Osteoblast (primary cell): ENCODE results near the gene MMS22L. TPM values are rescaled to one million over a fixed set of nuclear protein-coding genes. Genes with fewer than 3 reads are reported as not detected.

Experiments
- DNase-seq: peaks from one replicate; pipeline ENCODE4 v3.0.0; 2011; ENCODE audit warnings: low spot score, mixed read lengths; ENCODE audit not compliant: insufficient read length; ENCODE audit errors: missing footprints
- H2AFZ ChIP-seq: 2 replicates; pipeline ENCODE4 v1.6.0; 2011; ENCODE audit warnings: mild to moderate bottlenecking, low read length
- H3K27ac ChIP-seq: 2 replicates; pipeline ENCODE4 v1.5.1; 2011; ENCODE audit warnings: mild to moderate bottlenecking, low read depth, low read length, moderate library complexity
- H3K27me3 ChIP-seq: 2 replicates; pipeline ENCODE4 v1.6.0; 2012; ENCODE audit warnings: mild to moderate bottlenecking, control low read depth, inconsistent platforms, low read length, moderate library complexity; ENCODE audit not compliant: insufficient read depth
- H3K36me3 ChIP-seq: 2 replicates; pipeline ENCODE4 v1.5.1; 2011; ENCODE audit warnings: mild to moderate bottlenecking, low read length, control low read depth, moderate library complexity; ENCODE audit not compliant: insufficient read depth
- H3K4me1 ChIP-seq: 2 replicates; pipeline ENCODE4 v1.5.1; 2011; ENCODE audit warnings: mild to moderate bottlenecking, low read length, control low read depth, moderate library complexity; ENCODE audit not compliant: insufficient read depth
- H3K4me2 ChIP-seq: 2 replicates; pipeline ENCODE4 v1.6.0; 2011; ENCODE audit warnings: mild to moderate bottlenecking, low read length; ENCODE audit not compliant: insufficient read depth
- H3K4me3 ChIP-seq: fragments of 200-600 bp; sonication (generic); 3 replicates; pipeline ENCODE4 v1.5.1; 2012; ENCODE audit warnings: mild to moderate bottlenecking, low read length, inconsistent platforms; ENCODE audit not compliant: insufficient read depth
- H3K79me2 ChIP-seq: 2 replicates; pipeline ENCODE4 v1.6.0; 2012; ENCODE audit warnings: mild to moderate bottlenecking, low read length, control low read depth, inconsistent platforms; ENCODE audit not compliant: insufficient read depth
- H3K9me3 ChIP-seq: 2 replicates; pipeline ENCODE4 v1.5.1; 2011; ENCODE audit warnings: low read depth, low read length, control low read depth
- H4K20me1 ChIP-seq: 2 replicates; pipeline ENCODE4 v1.6.0; 2012; ENCODE audit warnings: mild to moderate bottlenecking, low read length, control low read depth; ENCODE audit not compliant: insufficient read depth
- CTCF ChIP-seq: IDR thresholded peaks from 2 replicates; pipeline ENCODE4 v1.5.1; 2011; ENCODE audit warnings: mild to moderate bottlenecking, low read depth, low read length, moderate library complexity; ENCODE audit errors: extremely low read depth
- total RNA-seq: library from RNA; depleted of rRNA; stranded (reverse); fragments of >200 nt; gene quantifications from 2 replicates; pipeline ENCODE4 v1.2.3, GENCODE V29; 2012

MMS22L gene
- total RNA-seq, 1 donor, result 11.9 TPM

GRCh38 chr6:97218912-97219311 lies 64.1 kb downstream of the MMS22L start:
- Histone ChIP-seq H3K79me2 (no peaks in the 10 kb centered on the region), H3K36me3 (no peaks in the 10 kb centered on the region), H2AFZ (no peak overlapping the region), H3K27ac (no peak overlapping the region), H4K20me1 (no peaks in the 10 kb centered on the region), H3K4me3 (no peak overlapping the region), H3K4me1 (peaks cover 14% of the 10 kb centered on the region), H3K9me3 (no peaks in the 10 kb centered on the region), H3K27me3 (no peaks in the 10 kb centered on the region), H3K4me2 (no peak overlapping the region)
- no peak for DNase-seq
- TF ChIP-seq CTCF, result no peak

- peak overlapping the region; percentile 44 for H2AFZ ChIP-seq
Observed at GRCh38 chr6:97215157-97215769, 67.8 kb downstream of the MMS22L start.

DNA sequence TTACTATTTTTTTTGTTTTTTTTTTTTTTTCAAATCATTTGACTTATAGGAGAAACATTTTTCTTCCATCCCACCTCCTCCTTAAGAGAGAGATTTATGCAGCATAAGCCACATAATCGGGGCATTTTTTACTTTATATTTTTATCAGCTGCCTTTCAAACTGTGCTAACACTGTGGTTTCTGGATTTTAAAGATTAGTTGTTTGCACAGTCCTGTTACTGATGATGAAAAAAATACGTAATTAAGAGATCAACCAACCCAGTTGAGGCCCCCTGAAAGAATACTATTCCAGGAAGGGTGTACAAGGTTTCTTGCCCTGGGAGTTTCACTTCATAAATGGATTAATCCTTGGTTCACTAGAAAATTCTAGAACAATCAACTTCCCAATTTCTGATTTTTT lies 68.3 kb downstream of the MMS22L start:
- TF ChIP-seq CTCF, result no peak
- DNase-seq, result no peak
- no peak overlapping the region for H3K4me3 ChIP-seq
- no peaks in the 10 kb centered on the region for H3K79me2 ChIP-seq
- H3K27ac ChIP-seq, result no peak overlapping the region
- no peak overlapping the region for H2AFZ ChIP-seq
- H4K20me1 ChIP-seq, result no peaks in the 10 kb centered on the region
- H3K36me3 ChIP-seq, result no peaks in the 10 kb centered on the region
- H3K4me2 ChIP-seq, result no peak overlapping the region
- no peaks in the 10 kb centered on the region for H3K9me3 ChIP-seq
- H3K27me3 ChIP-seq, result no peaks in the 10 kb centered on the region
- H3K4me1 ChIP-seq, result peaks cover 4% of the 10 kb centered on the region

More at GRCh38 chr6:97215157-97215769, 67.8 kb downstream of the MMS22L start:
- peak; percentile 68 for TF ChIP-seq CTCF
- DNase-seq, result peak; percentile 11
- Histone ChIP-seq H3K4me2 (peak overlapping the region; percentile 51), H3K9me3 (no peaks in the 10 kb centered on the region), H3K27ac (no peak overlapping the region), H3K27me3 (no peaks in the 10 kb centered on the region), H3K4me3 (no peak overlapping the region), H3K79me2 (no peaks in the 10 kb centered on the region), H3K36me3 (no peaks in the 10 kb centered on the region), H4K20me1 (no peaks in the 10 kb centered on the region), H3K4me1 (peaks cover 4% of the 10 kb centered on the region)

GRCh38 chr6:97207383-97207782 lies 75.6 kb downstream of the MMS22L start:
- Histone ChIP-seq H3K79me2 (no peaks in the 10 kb centered on the region), H3K4me2 (no peak overlapping the region), H4K20me1 (no peaks in the 10 kb centered on the region), H3K36me3 (no peaks in the 10 kb centered on the region), H2AFZ (no peak overlapping the region), H3K4me1 (no peaks in the 10 kb centered on the region), H3K4me3 (no peak overlapping the region), H3K27me3 (no peaks in the 10 kb centered on the region), H3K9me3 (no peaks in the 10 kb centered on the region), H3K27ac (no peak overlapping the region)
- TF ChIP-seq CTCF, result no peak
- no peak for DNase-seq
